Thyroid gland (tissue), 4 donors: ENCODE data around the gene TXLNB. TPM values are rescaled to one million over a fixed set of nuclear protein-coding genes. Genes with fewer than 3 reads are reported as not detected.

Experiments used
- DNase-seq, 2 donors: peaks; one replicate each; pipeline ENCODE4 v3.0.0-alpha.2; 2019
- H3K27ac ChIP-seq, 3 donors: fragments of 200-600 bp; sonication (generic); 1 replicate in 2 of 3; 2 replicates in 1 of 3; pipeline ENCODE4 v1.5.1; 2016 to 2019; ENCODE audit warnings: mild to moderate bottlenecking in 1 of 3, moderate library complexity in 1 of 3
- H3K27me3 ChIP-seq: fragments of 200-600 bp; sonication (generic); one replicate; pipeline ENCODE4 v1.5.1; 2019
- H3K36me3 ChIP-seq, 2 donors: fragments of 200-600 bp; sonication (generic); one replicate each; pipeline ENCODE4 v1.5.1; 2016 to 2019
- H3K4me1 ChIP-seq, 2 donors: fragments of 200-600 bp; sonication (generic); one replicate each; pipeline ENCODE4 v1.5.1; 2017 to 2019
- H3K4me3 ChIP-seq, 3 donors: fragments of 200-600 bp; sonication (generic); replicated peaks in 1 of 3; 1 replicate in 2 of 3; 2 replicates in 1 of 3; pipeline ENCODE4 v1.5.1; 2016; ENCODE audit warnings: mild to moderate bottlenecking in 1 of 3
- H3K9me3 ChIP-seq: fragments of 200-600 bp; sonication (generic); one replicate; pipeline ENCODE4 v1.5.1; 2017
- CTCF ChIP-seq, 6 experiments: fragments of 200-600 bp in 3 of 6; fragments of 450-650 bp in 3 of 6; sonication (generic) in 3 of 6; IDR thresholded peaks; one replicate each; pipeline ENCODE4 v1.5.1; 2016 to 2019; ENCODE audit warnings: antibody characterized with exemption in 6 of 6, mild to moderate bottlenecking in 2 of 6, inconsistent platforms in 1 of 6, moderate library complexity in 1 of 6
- POLR2A ChIP-seq, 2 donors: fragments of 450-650 bp; IDR thresholded peaks; one replicate each; pipeline ENCODE4 v1.6.1; 2017; ENCODE audit warnings: antibody characterized with exemption in 2 of 2, mild to moderate bottlenecking in 2 of 2, moderate library complexity in 1 of 2
- WGBS, 2 donors: methylation state at CpG; one replicate each; pipeline ENCODE4 v1.1.5; 2017; 5-methylcytosine and 5-hydroxymethylcytosine counted together
- intact Hi-C: fragments of 100-400 bp; cut with DNase I; formaldehyde crosslinking; loops from one replicate; pipeline ENCODE4 v1.15.1; 2023
- total RNA-seq, 4 donors: library from RNA; depleted of rRNA; stranded (reverse); fragments of >200 nt; gene quantifications; one replicate each; pipeline ENCODE4 v1.2.3, GENCODE V29; 2016

Gene TXLNB
- total RNA-seq, 4 donors from 2014 or later = 0.17 to 1.3 (median 0.32) TPM

- no peak overlapping the region for H3K4me3 ChIP-seq
- intact Hi-C loops = no loop called here
- no peaks in the 10 kb centered on the region for H3K27me3 ChIP-seq
- no peaks in the 10 kb centered on the region for H3K4me1 ChIP-seq
- H3K27ac ChIP-seq = peak overlapping the region in 1 of 3 donors; percentile 31
- TF ChIP-seq CTCF (IDR thresholded peaks at IDR 0.05) (no peak), POLR2A (IDR thresholded peaks at IDR 0.05) (no peak)
- DNase-seq = no peak
- no peaks in the 10 kb centered on the region for H3K9me3 ChIP-seq
- H3K36me3 ChIP-seq = no peaks in the 10 kb centered on the region
- WGBS, 2 donors = 66 to 68% methylated on average over 7 of the region's 7 CpGs
Observed at GRCh38 chr6:139277161-139277560, 14.6 kb downstream of the TXLNB start.

GRCh38 chr6:139275279-139276055 is 16.3 kb downstream of the TXLNB start:
- H3K36me3 ChIP-seq = no peaks in the 10 kb centered on the region
- intact Hi-C loops = no loop called here
- no peaks in the 10 kb centered on the region for H3K4me1 ChIP-seq
- 78 to 84% methylated on average over 4 of the region's 4 CpGs for WGBS, 2 donors
- TF ChIP-seq POLR2A (IDR thresholded peaks at IDR 0.05) (no peak), CTCF (IDR thresholded peaks at IDR 0.05) (no peak)
- no peaks in the 10 kb centered on the region for H3K27me3 ChIP-seq
- H3K4me3 ChIP-seq = no peak overlapping the region
- H3K27ac ChIP-seq = no peak overlapping the region
- no peak for DNase-seq
- H3K9me3 ChIP-seq = no peaks in the 10 kb centered on the region

GRCh38 chr6:139271056-139271455 is 20.7 kb downstream of the TXLNB start:
- no peaks in the 10 kb centered on the region for H3K9me3 ChIP-seq
- H3K4me1 ChIP-seq = no peaks in the 10 kb centered on the region
- no peak for TF ChIP-seq POLR2A (IDR thresholded peaks at IDR 0.05)
- TF ChIP-seq CTCF (IDR thresholded peaks at IDR 0.05) = no peak
- H3K4me3 ChIP-seq = no peak overlapping the region
- no peaks in the 10 kb centered on the region for H3K27me3 ChIP-seq
- intact Hi-C loops = no loop called here
- WGBS, 2 donors = 92% methylated on average over 6 of the region's 6 CpGs
- DNase-seq = no peak
- no peaks in the 10 kb centered on the region for H3K36me3 ChIP-seq
- no peak overlapping the region for H3K27ac ChIP-seq

- 90 to 95% methylated on average over 5 of the region's 5 CpGs for WGBS, 2 donors
- intact Hi-C loops = no loop called here
- DNase-seq = no peak
- Histone ChIP-seq H3K27ac (no peak overlapping the region), H3K27me3 (no peaks in the 10 kb centered on the region), H3K4me3 (no peak overlapping the region), H3K4me1 (no peaks in the 10 kb centered on the region), H3K9me3 (no peaks in the 10 kb centered on the region), H3K36me3 (no peaks in the 10 kb centered on the region)
- TF ChIP-seq POLR2A (IDR thresholded peaks at IDR 0.05) = no peak
- TF ChIP-seq CTCF (IDR thresholded peaks at IDR 0.05) = no peak
Observed at GRCh38 chr6:139270249-139270648, 21.5 kb downstream of the TXLNB start.

- H3K4me1 ChIP-seq = no peaks in the 10 kb centered on the region
- H3K27me3 ChIP-seq = no peaks in the 10 kb centered on the region
- no peaks in the 10 kb centered on the region for H3K36me3 ChIP-seq
- no peaks in the 10 kb centered on the region for H3K9me3 ChIP-seq
- no peak overlapping the region for H3K4me3 ChIP-seq
- DNase-seq = no peak
- TF ChIP-seq CTCF (IDR thresholded peaks at IDR 0.05) (no peak), POLR2A (IDR thresholded peaks at IDR 0.05) (no peak)
- 92 to 97% methylated on average over 2 of the region's 2 CpGs for WGBS, 2 donors
- H3K27ac ChIP-seq = no peak overlapping the region
- intact Hi-C loops = no loop called here
Observed at GRCh38 chr6:139265512-139266190, 26.1 kb downstream of the TXLNB start.
